ENCODE measurements around the gene TECPR2.

The TECPR2 gene

GRCh38 chr14:102375119-102375518 is 12.4 kb downstream of the TECPR2 start:
- no peak for DNase-seq

GRCh38 chr14:102377696-102378095 is 15.0 kb downstream of the TECPR2 start:
- DNase-seq, result no peak

- DNase-seq, result no peak
Measured at GRCh38 chr14:102378830-102379229, 16.1 kb downstream of the TECPR2 start.

GRCh38 chr14:102387086-102387485 is 24.3 kb downstream of the TECPR2 start:
- no peak for DNase-seq

- DNase-seq, result no peak
Measured at GRCh38 chr14:102389246-102389645, 26.5 kb downstream of the TECPR2 start.

GRCh38 chr14:102390064-102390855 is 27.5 kb downstream of the TECPR2 start:
- DNase-seq, result no peak

- DNase-seq, result peak in 1 of 14 donors; percentile 92
Measured at GRCh38 chr14:102392506-102392905, 29.8 kb downstream of the TECPR2 start.

- DNase-seq, result no peak
Measured at GRCh38 chr14:102394717-102395375, 32.1 kb downstream of the TECPR2 start.

GRCh38 chr14:102396521-102396920 is 33.8 kb downstream of the TECPR2 start:
- no peak for DNase-seq

GRCh38 chr14:102403028-102403427 is 40.3 kb downstream of the TECPR2 start:
- no peak for DNase-seq

- DNase-seq, result no peak
Measured at GRCh38 chr14:102407258-102407657, 44.5 kb downstream of the TECPR2 start.

GRCh38 chr14:102408724-102409123 is 46.0 kb downstream of the TECPR2 start:
- peak in 1 of 14 donors; percentile 60 for DNase-seq

GRCh38 chr14:102415671-102416070 is 52.9 kb downstream of the TECPR2 start:
- peak in 12 of 14 donors; percentile 14 to 93 (median 78) for DNase-seq

- DNase-seq, result no peak
Measured at GRCh38 chr14:102417001-102417431, 54.3 kb downstream of the TECPR2 start.

- no peak for DNase-seq
Measured at GRCh38 chr14:102417646-102418045, 54.9 kb downstream of the TECPR2 start.

- DNase-seq, result peak in 2 of 14 donors; percentile 36 to 84
Measured at GRCh38 chr14:102418169-102418852, 55.6 kb downstream of the TECPR2 start.

GRCh38 chr14:102418853-102419240 is 56.1 kb downstream of the TECPR2 start:
- peak in 1 of 14 donors; percentile 84 for DNase-seq

GRCh38 chr14:102419276-102419675 is 56.5 kb downstream of the TECPR2 start:
- DNase-seq, result peak in 1 of 14 donors; percentile 45

- DNase-seq, result no peak
Measured at GRCh38 chr14:102419716-102420115, 57.0 kb downstream of the TECPR2 start.

GRCh38 chr14:102421411-102422057 is 58.8 kb downstream of the TECPR2 start:
- no peak for DNase-seq

- DNase-seq, result no peak
Measured at GRCh38 chr14:102424520-102424919, 61.8 kb downstream of the TECPR2 start.

GRCh38 chr14:102424923-102425322 is 62.2 kb downstream of the TECPR2 start:
- no peak for DNase-seq

- no peak for DNase-seq
Measured at GRCh38 chr14:102426796-102427195, 64.1 kb downstream of the TECPR2 start.

Measured in C1 segment of cervical spinal cord (tissue), 14 donors.